CD4-positive, alpha-beta T cell treated with Interleukin-15 for 4 hours (primary cell): ENCODE measurements around the gene C1QBP.
"Not testable (repeated sequence)": the region's sequence is repeated elsewhere in the genome, so short reads cannot be mapped to it uniquely, and the experiment has no call there.

Experiments used
- DNase-seq: peaks from one replicate; pipeline ENCODE4 v3.0.0-alpha.2; 2020; ENCODE audit warnings: low spot score

The C1QBP gene

GRCh38 chr17:5431949-5432556, 6.9 kb downstream of the C1QBP start:
- DNase-seq = no peak

- DNase-seq = not testable (repeated sequence)
Observed at GRCh38 chr17:5431234-5431633, 7.7 kb downstream of the C1QBP start.

GRCh38 chr17:5430413-5430999, 8.4 kb downstream of the C1QBP start:
- no peak for DNase-seq

GRCh38 chr17:5429191-5429887, 9.6 kb downstream of the C1QBP start:
- DNase-seq = no peak

- DNase-seq = no peak
Observed at GRCh38 chr17:5425826-5426225, 13.1 kb downstream of the C1QBP start.

GRCh38 chr17:5424909-5425308, 14.0 kb downstream of the C1QBP start:
- no peak for DNase-seq

- DNase-seq = no peak
Observed at GRCh38 chr17:5422505-5422904, 16.4 kb downstream of the C1QBP start.

- peak; percentile 79 for DNase-seq
Observed at GRCh38 chr17:5419959-5420653, 18.8 kb downstream of the C1QBP start, which contains the start of gene RPAIN. Gene RPAIN (plus strand): TSS chr17:5420182. CDS start chr17:5420211, 29 bp downstream.

GRCh38 chr17:5419356-5419958, 19.5 kb downstream of the C1QBP start, which contains the start of gene NUP88:
Gene NUP88 (minus strand): TSS chr17:5419662. CDS start chr17:5419650, 12 bp downstream.
- peak; percentile 95 for DNase-seq

GRCh38 chr17:5418858-5419355, 20.0 kb downstream of the C1QBP start:
- peak; percentile 66 for DNase-seq

GRCh38 chr17:5416901-5417300, 22.1 kb downstream of the C1QBP start:
- no peak for DNase-seq

GRCh38 chr17:5413682-5414081, 25.3 kb downstream of the C1QBP start:
- no peak for DNase-seq

- no peak for DNase-seq
Observed at GRCh38 chr17:5410594-5411272, 28.2 kb downstream of the C1QBP start.

- DNase-seq = no peak
Observed at GRCh38 chr17:5408186-5408585, 30.8 kb downstream of the C1QBP start.

- no peak for DNase-seq
Observed at GRCh38 chr17:5405400-5405799, 33.6 kb downstream of the C1QBP start.

- DNase-seq = no peak
Observed at GRCh38 chr17:5399767-5400166, 39.2 kb downstream of the C1QBP start.

GRCh38 chr17:5396612-5397011, 42.3 kb downstream of the C1QBP start:
- no peak for DNase-seq

- DNase-seq = no peak
Observed at GRCh38 chr17:5391678-5392077, 47.3 kb downstream of the C1QBP start.
